Astrocyte of the cerebellum (primary cell): ENCODE data around the gene DIS3L2.
A peak's percentile ranks its signal among the peaks of the same experiment; 100 is the strongest.
"Not testable (repeated sequence)": the region's sequence is repeated elsewhere in the genome, so short reads cannot be mapped to it uniquely, and the experiment has no call there.

Experiments used
- DNase-seq: peaks from one replicate; pipeline ENCODE4 v3.0.0-alpha.2; 2011; ENCODE audit warnings: low read depth
- H3K4me3 ChIP-seq: 2 replicates; pipeline ENCODE4 v1.5.1; 2011; ENCODE audit warnings: mild to moderate bottlenecking, low read depth, low read length, moderate library complexity
- in situ Hi-C: cut with HindIII; loops from 2 replicates; pipeline ENCODE4 v1.10.0; 2017; ENCODE audit warnings: low sequenced_read_pairs
- TF ChIP-seq, protein P1 (sequence below): IDR thresholded peaks from 2 replicates; pipeline ENCODE4 v1.5.1; 2012; ENCODE audit warnings: low read length, low read depth, moderate library complexity, mild to moderate bottlenecking; ENCODE audit errors: missing control alignments

DIS3L2 gene

DNA sequence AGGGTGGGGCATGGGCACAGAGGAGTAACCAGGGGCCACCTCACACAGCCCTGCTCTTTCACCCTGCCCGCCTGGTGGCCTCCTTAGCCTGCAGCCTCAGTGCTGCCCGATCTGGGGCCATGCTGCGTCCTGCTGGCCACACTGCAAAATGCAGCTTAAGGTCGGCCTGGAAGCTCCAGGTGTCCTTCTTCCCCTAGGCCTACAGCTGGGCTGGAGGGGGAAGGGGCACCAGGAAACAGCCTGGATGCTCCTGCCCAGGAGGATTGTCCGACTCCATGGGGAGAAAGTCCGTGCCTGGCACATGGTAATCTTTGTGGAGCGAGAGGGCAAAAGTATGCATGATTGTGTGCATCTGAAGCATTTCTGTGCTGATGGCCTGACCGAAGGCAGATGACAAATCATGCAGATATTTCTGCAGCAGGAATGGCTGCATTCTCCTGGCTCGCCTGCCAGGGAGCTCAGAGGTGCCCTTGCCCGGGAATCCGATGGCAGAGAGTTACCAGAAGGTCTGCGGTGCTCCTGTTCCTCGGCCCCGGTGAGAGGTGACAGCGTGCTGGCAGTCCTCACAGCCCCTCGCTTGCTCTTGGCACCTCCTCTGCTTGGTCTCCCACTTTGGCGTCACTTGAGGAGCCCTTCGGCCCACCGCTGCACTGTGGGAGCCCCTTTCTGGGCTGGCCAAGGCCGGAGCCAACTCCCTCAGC, 404.3 kb downstream of the DIS3L2 start:
- in situ Hi-C loops, result no loop called here
- H3K4me3 ChIP-seq, result no peak overlapping the region
- TF ChIP-seq, protein P1, sequence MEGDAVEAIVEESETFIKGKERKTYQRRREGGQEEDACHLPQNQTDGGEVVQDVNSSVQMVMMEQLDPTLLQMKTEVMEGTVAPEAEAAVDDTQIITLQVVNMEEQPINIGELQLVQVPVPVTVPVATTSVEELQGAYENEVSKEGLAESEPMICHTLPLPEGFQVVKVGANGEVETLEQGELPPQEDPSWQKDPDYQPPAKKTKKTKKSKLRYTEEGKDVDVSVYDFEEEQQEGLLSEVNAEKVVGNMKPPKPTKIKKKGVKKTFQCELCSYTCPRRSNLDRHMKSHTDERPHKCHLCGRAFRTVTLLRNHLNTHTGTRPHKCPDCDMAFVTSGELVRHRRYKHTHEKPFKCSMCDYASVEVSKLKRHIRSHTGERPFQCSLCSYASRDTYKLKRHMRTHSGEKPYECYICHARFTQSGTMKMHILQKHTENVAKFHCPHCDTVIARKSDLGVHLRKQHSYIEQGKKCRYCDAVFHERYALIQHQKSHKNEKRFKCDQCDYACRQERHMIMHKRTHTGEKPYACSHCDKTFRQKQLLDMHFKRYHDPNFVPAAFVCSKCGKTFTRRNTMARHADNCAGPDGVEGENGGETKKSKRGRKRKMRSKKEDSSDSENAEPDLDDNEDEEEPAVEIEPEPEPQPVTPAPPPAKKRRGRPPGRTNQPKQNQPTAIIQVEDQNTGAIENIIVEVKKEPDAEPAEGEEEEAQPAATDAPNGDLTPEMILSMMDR, result peak; percentile 47
- DNase-seq, result no peak

DNA sequence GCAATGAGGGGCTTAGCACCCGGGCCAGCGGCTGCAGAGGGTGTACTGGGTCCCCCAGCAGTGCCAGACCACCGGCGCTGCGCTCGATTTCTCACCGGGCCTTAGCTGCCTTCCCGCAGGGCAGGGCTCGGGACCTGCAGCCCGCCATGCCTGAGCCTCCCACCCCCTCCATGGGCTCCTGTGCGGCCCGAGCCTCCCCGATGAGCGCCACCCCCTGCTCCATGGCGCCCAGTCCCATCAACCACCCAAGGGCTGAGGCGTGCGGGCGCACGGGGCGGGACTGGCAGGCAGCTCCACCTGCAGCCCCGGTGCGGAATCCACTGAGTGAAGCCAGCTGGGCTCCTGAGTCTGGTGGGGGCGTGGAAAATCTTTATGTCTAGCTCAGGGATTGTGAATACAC, 404.9 kb downstream of the DIS3L2 start:
- H3K4me3 ChIP-seq, in situ Hi-C loops, DNase-seq: not testable (repeated sequence)

DNA sequence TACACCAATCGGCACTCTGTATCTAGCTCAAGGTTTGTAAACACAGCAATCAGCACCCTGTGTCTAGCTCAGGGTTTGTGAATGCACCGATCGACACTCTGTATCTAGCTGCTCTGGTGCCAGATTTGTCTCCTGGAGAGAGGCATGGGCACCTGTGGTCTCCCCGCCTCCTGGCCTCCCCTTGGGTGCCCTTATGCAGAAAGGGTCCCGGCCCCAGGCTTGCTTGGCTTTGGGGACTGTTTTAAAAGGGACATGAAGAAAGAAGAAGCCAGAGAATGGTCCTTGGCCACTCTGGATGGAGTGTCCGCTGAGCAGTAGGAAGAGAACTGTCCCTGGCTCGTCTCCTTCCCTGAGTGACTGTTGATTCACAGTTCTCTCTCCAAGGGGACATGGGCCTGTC, 405.5 kb downstream of the DIS3L2 start:
- in situ Hi-C loops, result no loop called here
- H3K4me3 ChIP-seq, result no peak overlapping the region
- TF ChIP-seq, protein P1, result no peak
- DNase-seq, result no peak

DNA sequence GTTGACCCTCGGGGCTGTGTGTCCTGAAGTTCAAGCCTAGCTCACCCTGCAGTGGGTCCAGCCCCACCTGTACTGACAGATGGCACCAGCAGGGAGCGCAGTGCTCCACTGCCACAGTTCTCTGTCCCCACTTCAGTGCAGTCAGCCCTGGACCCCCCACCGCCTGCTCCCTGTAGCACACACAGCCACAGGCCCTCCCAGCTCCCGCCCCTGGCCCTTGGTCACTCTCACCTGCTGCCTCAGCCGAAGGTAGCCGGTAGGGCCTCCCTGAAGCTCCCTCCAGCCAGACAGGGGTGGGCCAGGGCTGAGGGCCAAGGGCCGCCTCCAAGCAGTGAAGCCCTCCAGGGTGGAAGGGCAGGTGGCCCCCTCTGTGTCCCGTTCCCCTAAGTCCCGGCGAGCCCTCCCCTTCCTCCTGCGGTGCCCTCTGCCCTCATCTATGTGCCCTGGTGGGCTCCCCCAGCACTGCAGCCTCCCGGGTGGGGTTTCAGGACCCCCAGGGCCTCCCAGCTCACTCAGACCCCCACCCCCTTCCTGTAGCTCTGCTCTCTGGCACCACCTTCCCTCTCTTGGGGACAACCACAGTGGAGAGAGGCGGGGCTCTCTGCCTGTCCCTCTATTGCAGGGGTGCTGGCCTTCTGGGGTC, 406.2 kb downstream of the DIS3L2 start:
- H3K4me3 ChIP-seq, result no peak overlapping the region
- TF ChIP-seq, protein P1, result no peak
- in situ Hi-C loops, result no loop called here
- no peak for DNase-seq

DNA sequence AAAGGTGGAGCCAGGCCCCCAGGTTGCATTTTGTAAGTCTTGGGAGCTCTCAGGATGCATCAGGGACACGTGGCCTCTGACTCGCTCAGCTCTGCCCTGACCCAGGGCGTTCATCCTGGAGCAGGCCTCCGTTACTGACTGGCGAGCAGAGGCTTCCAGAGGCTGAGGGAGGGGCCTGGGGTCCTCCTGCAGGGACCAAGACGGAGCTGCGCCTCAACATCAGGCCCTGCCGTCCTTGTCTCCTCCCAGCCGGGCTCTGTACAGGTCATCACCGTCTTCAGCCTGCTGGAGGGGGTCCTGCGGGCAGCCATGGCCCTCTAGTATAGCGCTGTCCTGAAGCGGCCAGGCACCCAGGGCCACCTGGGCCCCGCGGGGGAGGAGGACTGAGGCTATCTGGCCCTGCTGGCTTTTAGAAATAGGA, 406.8 kb downstream of the DIS3L2 start:
- in situ Hi-C loops, result no loop called here
- DNase-seq, result no peak
- no peak overlapping the region for H3K4me3 ChIP-seq
- TF ChIP-seq, protein P1, result no peak

DNA sequence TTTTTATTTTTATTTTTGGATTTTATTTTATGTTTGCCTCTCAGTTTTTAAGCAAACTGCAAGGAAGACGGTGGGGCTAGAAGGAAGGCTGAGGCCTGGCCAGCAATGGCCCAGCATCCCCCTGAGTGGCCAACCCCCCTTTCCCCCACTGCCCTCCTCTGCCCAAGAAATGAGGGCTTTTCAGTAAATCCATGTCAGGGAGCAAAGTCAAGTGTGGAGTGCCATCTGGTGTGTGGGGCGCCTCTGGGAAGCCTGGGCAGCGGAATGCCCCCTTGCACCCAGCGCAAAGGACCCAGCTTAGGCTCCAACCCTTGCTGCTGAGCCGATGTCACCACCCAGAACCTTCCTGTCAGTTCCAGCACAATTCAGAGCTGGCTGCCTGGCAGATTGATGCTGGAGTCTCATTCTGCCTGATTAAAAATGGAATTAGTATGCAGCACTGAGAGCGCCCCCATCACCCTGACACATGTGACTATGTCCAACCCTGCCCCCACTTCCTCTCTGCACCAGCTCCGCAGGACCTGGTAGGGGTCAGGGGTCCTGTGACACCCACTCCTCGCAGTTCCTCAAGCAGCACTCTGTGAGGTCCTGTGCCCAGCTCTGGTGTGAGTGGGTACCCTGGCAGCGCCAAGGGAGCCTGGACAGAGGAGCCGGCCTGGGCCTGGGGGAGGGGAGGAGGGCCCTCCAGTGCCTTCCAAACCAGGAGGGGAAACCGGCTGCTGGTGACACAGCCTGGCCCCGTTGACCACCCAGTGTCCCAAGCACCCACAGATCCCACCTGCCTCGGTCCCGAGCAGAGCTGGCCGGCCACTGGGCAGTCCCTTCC, 407.8 kb downstream of the DIS3L2 start:
- in situ Hi-C loops, result no loop called here
- TF ChIP-seq, protein P1, result no peak
- DNase-seq, result no peak
- H3K4me3 ChIP-seq, result no peak overlapping the region

DNA sequence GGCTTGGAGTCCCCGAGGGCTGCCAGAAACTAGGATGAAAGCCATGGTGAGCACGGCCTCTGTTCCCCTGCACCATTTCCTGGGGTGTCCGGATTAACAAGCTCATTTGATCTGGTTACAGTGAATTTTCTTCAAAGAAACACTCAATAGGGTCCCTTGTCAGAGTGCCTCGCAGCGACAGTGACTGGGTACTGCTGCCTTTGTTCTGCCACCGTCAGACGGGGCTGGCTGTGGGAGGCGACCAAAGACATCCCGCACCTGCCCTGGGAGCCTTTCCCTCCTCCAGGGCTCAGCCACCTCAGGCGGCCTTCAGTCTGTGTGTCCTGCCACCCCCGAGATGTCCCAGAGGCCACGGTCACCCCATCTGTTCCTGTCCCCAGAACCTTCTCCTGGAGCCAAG, 408.5 kb downstream of the DIS3L2 start:
- H3K4me3 ChIP-seq, in situ Hi-C loops, DNase-seq: not testable (repeated sequence)
